HFFc6 (cell line): ENCODE measurements around the gene CASP10. TPM values are rescaled to one million over a fixed set of nuclear protein-coding genes. Genes with fewer than 3 reads are reported as not detected.
"Not testable (repeated sequence)": the region's sequence is repeated elsewhere in the genome, so short reads cannot be mapped to it uniquely, and the experiment has no call there.

Experiments used
- DNase-seq: peaks from one replicate; pipeline ENCODE4 v3.0.0-alpha.2; 2018
- H3K27ac Mint-ChIP-seq: 2 replicates; pipeline ENCODE4 v1.8.0; 2020; ENCODE audit warnings: mild to moderate bottlenecking, mixed read lengths
- H3K27me3 Mint-ChIP-seq: 2 replicates; pipeline ENCODE4 v1.8.0; 2021; ENCODE audit warnings: mild to moderate bottlenecking, moderate library complexity, mixed read lengths; ENCODE audit not compliant: insufficient read depth
- H3K36me3 Mint-ChIP-seq: 2 replicates; pipeline ENCODE4 v1.8.0; 2021; ENCODE audit warnings: low read depth, mixed read lengths
- H3K4me1 Mint-ChIP-seq: 2 replicates; pipeline ENCODE4 v1.8.0; 2020; ENCODE audit warnings: low read depth, mixed read lengths
- H3K4me3 Mint-ChIP-seq: 2 replicates; pipeline ENCODE4 v1.8.0; 2020; ENCODE audit warnings: mild to moderate bottlenecking, moderate library complexity, mixed read lengths
- H3K9me3 Mint-ChIP-seq: 2 replicates; pipeline ENCODE4 v1.8.0; 2020; ENCODE audit warnings: mild to moderate bottlenecking, mixed read lengths
- CTCF ChIP-seq: fragments of 200-600 bp; sonication (generic); IDR thresholded peaks from 2 replicates; pipeline ENCODE4 v1.5.0; 2021; ENCODE audit warnings: antibody characterized with exemption, mild to moderate bottlenecking
- total RNA-seq, 6 experiments: library from RNA; stranded (reverse); fragmentation: NEBNext Ultra II Directional; extraction: Animal tissue kit (Norgen Biotek cat#: 25700); gene quantifications; 2 replicates in 1 of 6; 3 replicates in 5 of 6; pipeline ENCODE4 v1.2.3, GENCODE V29; 2021

The CASP10 gene
- total RNA-seq, 6 experiments from 2014 or later: 0.36 to 1.9 (median 1.6) TPM

- Mint-ChIP-seq H3K9me3 (no peaks in the 10 kb centered on the region), H3K27me3 (no peaks in the 10 kb centered on the region; the same call in 1 of the 2 replicates), H3K36me3 (no peaks in the 10 kb centered on the region), H3K27ac (peak overlapping the region; percentile 18; the same call in 1 of the 2 replicates), H3K4me1 (peaks cover 29% of the 10 kb centered on the region), H3K4me3 (no peak overlapping the region)
- DNase-seq: no peak
- TF ChIP-seq CTCF: no peak
Observed at GRCh38 chr2:201233812-201234662, 51.1 kb downstream of the CASP10 start.

- peaks cover 32% of the 10 kb centered on the region for H3K4me1 Mint-ChIP-seq
- no peaks in the 10 kb centered on the region for H3K9me3 Mint-ChIP-seq
- H3K4me3 Mint-ChIP-seq: no peak overlapping the region
- H3K27me3 Mint-ChIP-seq: no peaks in the 10 kb centered on the region; the same call in 1 of the 2 replicates
- H3K27ac Mint-ChIP-seq: no peak overlapping the region
- no peak for TF ChIP-seq CTCF
- H3K36me3 Mint-ChIP-seq: no peaks in the 10 kb centered on the region
- no peak for DNase-seq
Observed at GRCh38 chr2:201234663-201235135, 51.8 kb downstream of the CASP10 start.

- Mint-ChIP-seq H3K27me3 (no peaks in the 10 kb centered on the region; the same call in 1 of the 2 replicates), H3K4me3 (peak overlapping the region; percentile 66; the same call in 1 of the 2 replicates), H3K9me3 (no peaks in the 10 kb centered on the region), H3K4me1 (peaks cover 33% of the 10 kb centered on the region), H3K27ac (peak overlapping the region; percentile 53), H3K36me3 (no peaks in the 10 kb centered on the region)
- TF ChIP-seq CTCF: peak; percentile 91
- DNase-seq: peak; percentile 78
Observed at GRCh38 chr2:201235860-201236811, 53.2 kb downstream of the CASP10 start.

GRCh38 chr2:201237486-201238123 is 54.7 kb downstream of the CASP10 start:
- no peaks in the 10 kb centered on the region; the same call in 1 of the 2 replicates for H3K27me3 Mint-ChIP-seq
- TF ChIP-seq CTCF: no peak
- no peak overlapping the region for H3K27ac Mint-ChIP-seq
- DNase-seq: no peak
- H3K36me3 Mint-ChIP-seq: no peaks in the 10 kb centered on the region
- H3K4me1 Mint-ChIP-seq: peaks cover 18% of the 10 kb centered on the region
- no peaks in the 10 kb centered on the region for H3K9me3 Mint-ChIP-seq
- H3K4me3 Mint-ChIP-seq: no peak overlapping the region

GRCh38 chr2:201239167-201239935 is 56.4 kb downstream of the CASP10 start:
- peaks cover 17% of the 10 kb centered on the region for H3K4me1 Mint-ChIP-seq
- not testable (repeated sequence) for H3K27me3 Mint-ChIP-seq, H3K27ac Mint-ChIP-seq, H3K4me3 Mint-ChIP-seq, DNase-seq, H3K9me3 Mint-ChIP-seq, H3K36me3 Mint-ChIP-seq
